Stimulated activated CD8-positive, alpha-beta memory T cell treated with anti-CD3 and anti-CD28 coated beads, Interleukin-7, amount 100 ng/mL, for 4 hours (primary cell): ENCODE results near the gene PBX3.

ENCODE experiments used
- DNase-seq, 2 donors: peaks; one replicate each; pipeline ENCODE4 v3.0.0-alpha.2; 2020; ENCODE audit warnings: low read depth in 2 of 2

The PBX3 gene

GRCh38 chr9:125747053-125747764 is at the start of gene PBX3:
Gene PBX3, plus strand, starts transcription at chr9:125747373.
- peak in 1 of 2 donors; percentile 54 for DNase-seq

DNA sequence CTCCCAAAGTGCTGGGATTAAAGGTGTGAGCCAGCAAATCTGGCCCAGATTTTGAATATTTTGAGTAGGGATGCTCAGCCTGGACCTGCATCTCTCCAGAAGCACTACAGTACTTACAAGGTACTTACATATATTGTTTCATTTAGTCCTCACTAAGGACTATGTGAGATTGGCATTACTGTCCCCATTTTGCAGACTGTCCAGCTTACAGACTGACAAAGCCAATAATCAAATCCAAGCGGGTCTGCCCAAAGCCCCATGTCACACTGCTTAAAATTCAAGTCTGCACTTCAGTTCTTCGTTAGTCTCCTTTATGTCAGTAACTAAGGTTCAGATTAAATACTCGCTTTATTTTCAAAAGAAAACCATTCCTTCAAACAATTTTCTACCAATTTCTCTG is 47.3 kb upstream of the PBX3 start:
- no peak for DNase-seq

DNA sequence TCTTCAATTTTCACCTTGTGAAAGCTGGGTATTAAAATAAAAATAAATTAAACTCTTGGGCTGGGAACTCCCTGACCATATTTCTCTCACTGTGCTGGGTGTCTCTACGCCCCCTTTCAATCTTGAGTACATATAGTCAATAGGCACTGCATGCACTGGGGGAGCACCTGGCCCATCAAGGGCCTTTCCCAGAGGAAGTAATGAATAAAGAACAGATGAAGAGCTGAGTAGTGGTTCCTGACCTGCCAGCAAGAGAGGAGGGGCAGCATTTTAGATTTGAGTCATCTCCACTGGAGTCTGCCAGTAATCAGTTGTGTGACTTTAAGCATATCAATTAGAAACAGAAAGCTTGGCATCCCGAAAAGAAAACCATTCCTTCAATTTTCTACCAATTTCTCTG is 46.4 kb upstream of the PBX3 start:
- no peak for DNase-seq

- no peak for DNase-seq
Measured at GRCh38 chr9:125701351-125701750, 45.8 kb upstream of the PBX3 start.

DNA sequence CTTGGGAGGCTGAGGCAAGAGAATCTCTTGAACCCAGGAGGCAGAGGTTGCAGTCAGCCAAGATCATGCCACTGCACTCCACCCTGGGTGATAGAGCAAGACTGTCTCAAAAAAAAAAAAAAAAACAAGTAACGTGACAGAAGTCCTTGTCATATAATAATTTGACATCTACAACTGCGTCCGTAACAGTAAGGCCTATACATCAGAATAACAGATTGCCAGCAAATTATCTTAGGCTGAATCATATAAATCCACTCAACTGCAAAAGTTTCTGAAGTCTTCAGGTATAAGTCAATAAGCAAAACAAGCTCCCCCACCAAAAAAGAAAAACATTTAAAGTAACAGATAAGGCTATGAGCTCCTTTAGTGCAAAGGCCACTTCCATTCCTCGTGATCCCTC is 43.5 kb upstream of the PBX3 start:
- DNase-seq: no peak

DNA sequence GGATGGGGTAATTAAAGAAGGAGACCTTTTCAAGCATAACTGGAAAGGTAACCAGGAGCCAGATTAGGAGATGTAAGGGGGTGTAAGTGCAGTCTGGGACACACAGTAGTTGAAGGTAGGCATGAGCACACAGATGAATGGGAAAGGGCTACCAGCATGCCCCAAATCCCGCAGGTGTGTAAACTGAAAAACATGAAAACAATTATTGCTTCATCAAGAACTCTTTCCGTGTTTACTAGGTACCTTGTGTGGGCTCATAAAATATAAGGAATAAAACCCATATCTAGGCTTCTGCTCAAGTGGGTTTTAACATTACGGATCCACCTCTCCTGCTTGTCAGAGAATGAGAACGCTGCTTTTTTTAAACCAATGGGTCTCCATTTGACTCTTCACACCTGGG is 41.3 kb upstream of the PBX3 start:
- DNase-seq: no peak

DNA sequence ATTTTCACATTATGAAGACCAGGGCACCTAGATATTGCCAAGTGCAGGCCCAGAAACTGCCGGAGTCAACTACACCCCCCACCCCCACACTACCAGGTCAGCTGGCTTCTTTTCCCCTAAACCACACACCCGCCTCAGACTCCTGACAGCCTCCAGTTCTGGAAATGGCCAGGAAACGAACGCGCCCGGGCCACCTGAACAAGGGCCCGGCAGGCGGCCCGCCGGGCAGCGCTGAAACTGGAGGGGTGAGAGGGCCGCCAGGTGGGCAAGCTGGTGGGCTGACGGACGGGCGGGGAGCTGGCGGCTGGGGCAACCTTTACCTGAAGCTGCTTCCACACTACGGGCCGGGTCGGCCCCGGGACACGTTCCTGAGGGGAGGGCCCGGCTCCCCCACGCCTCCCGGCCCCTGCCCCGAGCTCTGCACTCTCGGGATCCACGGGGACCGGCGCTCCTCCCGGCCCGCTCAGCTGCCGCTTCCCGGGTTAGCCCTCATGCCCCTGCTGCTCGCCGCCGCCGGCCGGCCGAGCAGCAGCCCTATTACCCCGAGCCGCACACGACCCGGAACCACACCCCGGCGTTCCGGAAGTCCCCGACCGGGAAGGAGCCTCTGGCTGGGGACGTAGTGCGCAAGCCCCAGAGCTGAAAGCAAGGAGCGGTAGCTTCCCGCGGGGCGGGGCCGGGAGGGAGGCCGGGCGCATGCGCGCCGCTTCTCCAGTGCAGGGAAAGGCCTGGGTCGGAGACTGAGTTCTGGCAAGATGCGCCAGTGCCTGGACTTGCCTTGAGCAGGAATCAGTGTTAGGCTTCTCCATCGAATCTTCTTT is 40.3 kb upstream of the PBX3 start, which contains the start of gene MAPKAP1:
Gene MAPKAP1 (minus strand): TSS at position 558 of the 821 bp plus-strand sequence. CDS start 34,634 bp downstream, outside the sequence.
- DNase-seq: peak; percentile 90 to 94

DNA sequence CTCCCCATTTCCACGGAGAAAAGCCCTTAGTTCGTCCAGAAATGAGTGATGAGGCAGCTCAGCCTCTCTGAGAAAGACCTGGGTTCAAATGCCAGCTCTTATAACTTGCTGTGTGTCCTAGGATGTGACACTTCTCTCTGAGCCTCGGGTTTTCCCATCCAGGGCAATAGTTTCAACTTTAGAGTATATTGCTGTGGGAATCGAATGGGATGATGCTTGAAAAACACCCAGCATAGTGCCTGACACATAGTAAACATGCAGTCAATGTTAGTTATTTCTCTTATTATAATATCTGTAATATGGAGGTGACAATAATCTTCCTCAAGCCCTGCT is 39.7 kb upstream of the PBX3 start:
- DNase-seq: no peak

DNA sequence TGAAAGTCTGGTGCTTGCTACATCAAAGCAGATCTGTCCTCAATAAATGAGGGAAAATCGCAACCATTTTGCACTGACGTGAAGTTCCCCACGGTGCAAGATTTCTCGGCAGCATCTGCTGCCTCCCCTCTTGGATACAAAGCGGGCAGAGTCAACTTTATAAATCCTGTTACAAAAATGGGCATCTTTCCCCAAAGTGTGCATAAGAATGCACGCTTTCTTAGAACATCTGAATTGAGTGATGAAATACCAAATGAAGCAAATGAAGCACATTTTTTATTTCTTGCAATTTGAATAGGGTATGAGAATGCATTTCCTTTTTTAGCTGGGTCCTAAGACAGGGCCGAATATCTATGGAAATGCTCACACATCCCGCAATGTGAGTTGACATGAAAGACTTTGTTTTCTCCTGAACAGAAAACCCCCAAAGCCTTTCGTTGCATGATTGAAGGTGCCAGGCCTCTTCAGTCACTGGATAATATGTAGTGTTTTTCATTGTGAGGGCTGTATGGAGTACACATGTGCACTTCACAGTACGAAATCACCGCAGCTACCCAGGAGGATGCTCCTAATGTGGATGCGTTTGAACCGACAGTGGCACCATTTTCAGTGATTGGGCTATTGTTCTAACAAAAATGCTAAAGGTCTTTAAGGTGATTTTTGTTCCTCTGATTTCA is 20.6 kb upstream of the PBX3 start:
- no peak for DNase-seq

- DNase-seq: no peak
Measured at GRCh38 chr9:125730168-125730567, 17.0 kb upstream of the PBX3 start.

- no peak for DNase-seq
Measured at GRCh38 chr9:125732562-125732961, 14.6 kb upstream of the PBX3 start.

DNA sequence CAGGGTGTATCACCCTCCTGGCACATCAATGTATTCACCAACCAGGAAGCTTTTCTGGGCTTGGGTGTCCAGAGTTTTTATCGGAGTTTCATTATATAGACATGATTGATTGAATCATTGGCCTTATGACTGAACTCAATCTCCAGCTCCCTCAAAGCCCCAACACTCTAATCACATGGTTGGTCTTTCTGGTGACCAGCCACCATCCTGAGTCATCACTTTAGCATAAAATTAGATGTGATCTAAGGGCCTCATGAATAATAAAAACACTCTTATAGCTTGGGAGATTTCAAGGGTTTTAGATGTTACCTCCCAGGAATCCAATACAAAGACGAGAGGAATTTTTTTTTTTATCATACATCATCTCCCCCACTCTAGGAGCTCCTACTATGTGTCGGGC is 7.7 kb upstream of the PBX3 start:
- no peak for DNase-seq

- DNase-seq: no peak
Measured at GRCh38 chr9:125742657-125743056, 4.5 kb upstream of the PBX3 start.

- no peak for DNase-seq
Measured at GRCh38 chr9:125743682-125744428, 3.3 kb upstream of the PBX3 start.

DNA sequence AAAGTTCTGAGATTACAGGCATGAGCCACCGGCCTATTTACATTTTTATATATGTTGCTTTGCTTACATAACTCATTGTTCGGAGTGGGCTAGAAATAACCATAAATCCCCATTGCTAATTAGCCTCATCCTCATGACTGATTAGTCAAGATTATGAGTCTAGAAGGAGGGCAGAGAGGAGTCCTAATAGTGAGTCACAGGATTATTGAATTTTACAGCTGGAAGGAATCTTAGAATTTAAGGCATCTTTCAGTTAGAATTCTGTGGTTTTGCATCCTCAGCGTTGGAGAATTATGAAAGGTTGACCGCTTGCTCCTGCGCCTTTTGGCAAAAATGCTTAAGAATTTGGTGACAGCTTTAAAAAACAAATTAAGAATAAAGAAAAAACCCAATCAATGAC is 2.6 kb upstream of the PBX3 start:
- DNase-seq: no peak

DNA sequence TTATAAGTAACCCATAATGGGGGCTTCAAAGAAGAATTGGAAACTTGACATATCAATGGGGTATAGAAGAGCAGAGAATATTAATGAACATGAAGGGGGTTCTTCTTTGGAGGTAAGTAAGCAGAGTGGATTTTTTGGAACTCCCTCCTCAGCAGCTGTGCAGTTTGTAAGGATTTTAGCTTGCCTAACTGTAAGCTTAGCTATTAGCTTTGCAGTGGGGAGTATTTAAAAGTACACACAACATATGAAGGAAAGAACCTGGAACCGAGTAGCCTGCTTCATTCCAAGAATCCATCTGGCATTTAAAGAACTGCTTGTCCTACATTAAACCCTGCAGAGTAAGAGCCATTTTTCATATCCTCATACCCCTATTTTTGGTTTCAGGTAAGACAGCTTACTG is 2.2 kb upstream of the PBX3 start:
- no peak for DNase-seq

DNA sequence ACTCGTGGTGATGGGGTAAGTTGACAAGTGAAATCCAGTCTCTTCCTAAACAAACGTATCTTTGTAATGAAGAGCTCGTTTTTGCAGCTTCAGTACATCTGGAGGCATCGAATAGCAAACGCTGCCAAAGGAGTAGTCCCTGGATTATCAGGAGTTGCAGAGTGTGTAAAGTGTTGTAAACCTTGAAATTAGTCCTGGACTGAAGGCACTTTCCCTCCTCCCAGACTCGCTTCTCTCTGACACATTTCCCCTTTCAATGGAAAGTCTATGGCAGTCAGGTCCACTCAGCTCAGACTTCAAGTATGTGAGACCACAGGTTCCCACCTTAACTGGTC is 1.5 kb upstream of the PBX3 start:
- DNase-seq: no peak

GRCh38 chr9:125746017-125746773 is 978 bp upstream of the PBX3 start:
- DNase-seq: peak; percentile 86 to 91

DNA sequence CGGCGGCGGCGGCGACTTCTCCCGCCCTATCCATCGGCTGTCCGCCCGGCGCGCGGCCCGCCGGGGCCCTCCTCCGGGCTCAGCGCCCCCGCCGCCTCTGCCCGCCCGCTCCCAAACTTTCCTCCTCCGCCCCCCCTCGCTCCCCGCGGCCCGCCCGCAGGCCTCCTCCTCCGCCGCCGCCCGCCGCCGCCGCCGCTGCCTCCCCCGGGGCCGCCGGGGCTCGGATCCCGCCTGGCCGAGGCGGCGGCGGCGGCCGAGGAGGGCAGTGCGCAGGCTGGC is 460 bp upstream of the PBX3 start:
- DNase-seq: no peak

- DNase-seq: peak in 1 of 2 donors; percentile 18
Measured at GRCh38 chr9:125747765-125748445, 732 bp downstream of the PBX3 start.
